HEK293 (cell line): ENCODE results near the gene RPL4.

Experiments used
- CTCF ChIA-PET: fragments of 350-600 bp; formaldehyde crosslinking; extraction: SDS; loops from one replicate; lab custom pipeline; 2021; ENCODE audit warnings: antibody characterized with exemption; lab: Yijun Ruan, JAX
- POLR2A ChIA-PET: fragments of 300-600 bp; formaldehyde crosslinking; extraction: SDS; loops from one replicate; lab custom pipeline; 2020; ENCODE audit warnings: antibody characterized with exemption, inconsistent platforms; lab: Yijun Ruan, JAX
- H3K27ac ChIP-seq: fragments of 200-500 bp; sonication (Bioruptor generic); 2 replicates; pipeline ENCODE4 v1.5.1; 2014; ENCODE audit warnings: low read depth, low read length, control low read depth, inconsistent platforms; ENCODE audit errors: extremely low read depth
- H3K36me3 ChIP-seq, 2 experiments: fragments of 200-500 bp in 1 of 2; sonication (Bioruptor generic) in 1 of 2; 1 replicate in 1 of 2; 2 replicates in 1 of 2; pipeline ENCODE4 v1.5.1; 2014 to 2017; ENCODE audit warnings: inconsistent platforms in 2 of 2, low read length in 2 of 2; ENCODE audit not compliant: control insufficient read depth in 2 of 2, insufficient read depth in 1 of 2
- H3K4me1 ChIP-seq: fragments of 200-500 bp; sonication (Bioruptor generic); 2 replicates; pipeline ENCODE4 v1.5.1; 2014; ENCODE audit warnings: mild to moderate bottlenecking, low read length, inconsistent platforms; ENCODE audit not compliant: control insufficient read depth, insufficient read depth
- H3K4me3 ChIP-seq: 2 replicates; pipeline ENCODE4 v1.5.1; 2011; ENCODE audit warnings: low read depth, mild to moderate bottlenecking, control low read depth, low read length, moderate library complexity
- H3K9me3 ChIP-seq: fragments of 200-500 bp; sonication (Bioruptor generic); 2 replicates; pipeline ENCODE4 v1.5.1; 2014; ENCODE audit warnings: low read depth, low read length, inconsistent platforms; ENCODE audit not compliant: control insufficient read depth, insufficient read depth
- BCL11B ChIP-seq: fragments of 450-650 bp; formaldehyde crosslinking; IDR thresholded peaks from 2 replicates; pipeline ENCODE4 v1.5.1; 2016; ENCODE audit warnings: low read depth, missing biosample characterization, missing genetic modification characterization
- EGR2 ChIP-seq: fragments of 450-650 bp; formaldehyde crosslinking; IDR thresholded peaks from 2 replicates; pipeline ENCODE4 v1.5.1; 2016; ENCODE audit warnings: low read depth, missing biosample characterization, missing genetic modification characterization
- FEZF1 ChIP-seq: fragments of 450-650 bp; formaldehyde crosslinking; IDR thresholded peaks from 2 replicates; pipeline ENCODE4 v1.5.1; 2016; ENCODE audit warnings: missing biosample characterization, missing genetic modification characterization
- GLIS1 ChIP-seq: fragments of 450-650 bp; formaldehyde crosslinking; IDR thresholded peaks from 2 replicates; pipeline ENCODE4 v1.5.1; 2016; ENCODE audit warnings: missing biosample characterization, missing genetic modification characterization
- HIC1 ChIP-seq: fragments of 450-650 bp; formaldehyde crosslinking; IDR thresholded peaks from 2 replicates; pipeline ENCODE4 v1.5.1; 2016; ENCODE audit warnings: missing biosample characterization, missing genetic modification characterization
- MZF1 ChIP-seq: fragments of 450-650 bp; formaldehyde crosslinking; IDR thresholded peaks from 2 replicates; pipeline ENCODE4 v1.5.1; 2017; ENCODE audit warnings: missing biosample characterization, missing genetic modification characterization, borderline replicate concordance
- ZBTB17 ChIP-seq: fragments of 450-650 bp; formaldehyde crosslinking; IDR thresholded peaks from 2 replicates; pipeline ENCODE4 v1.5.1; 2016; ENCODE audit warnings: missing biosample characterization, missing genetic modification characterization
- ZBTB7A ChIP-seq: fragments of 450-650 bp; formaldehyde crosslinking; IDR thresholded peaks from 2 replicates; pipeline ENCODE4 v1.5.1; 2016; ENCODE audit warnings: low read depth, missing biosample characterization, missing genetic modification characterization
- ZBTB8A ChIP-seq: fragments of 450-650 bp; formaldehyde crosslinking; IDR thresholded peaks from 2 replicates; pipeline ENCODE4 v1.5.1; 2016; ENCODE audit warnings: missing biosample characterization, missing genetic modification characterization
- ZFHX2 ChIP-seq: fragments of 450-650 bp; formaldehyde crosslinking; conservative IDR thresholded peaks from 2 replicates; pipeline ENCODE4 v1.5.1; 2016; ENCODE audit warnings: missing biosample characterization, missing genetic modification characterization
- ZNF114 ChIP-seq: fragments of 450-650 bp; formaldehyde crosslinking; IDR thresholded peaks from 2 replicates; pipeline ENCODE4 v1.5.0; 2017; ENCODE audit warnings: missing biosample characterization, missing genetic modification characterization
- ZNF354C ChIP-seq: fragments of 450-650 bp; formaldehyde crosslinking; IDR thresholded peaks from 2 replicates; pipeline ENCODE4 v1.5.1; 2016; ENCODE audit warnings: missing biosample characterization, missing genetic modification characterization, low read depth, borderline replicate concordance
- ZNF416 ChIP-seq: fragments of 450-650 bp; formaldehyde crosslinking; IDR thresholded peaks from 2 replicates; pipeline ENCODE4 v1.5.1; 2016; ENCODE audit warnings: missing biosample characterization, missing genetic modification characterization
- ZNF423 ChIP-seq: fragments of 450-650 bp; formaldehyde crosslinking; IDR thresholded peaks from 2 replicates; pipeline ENCODE4 v1.5.1; 2016; ENCODE audit warnings: missing biosample characterization, missing genetic modification characterization
- ZNF473 ChIP-seq: fragments of 450-650 bp; formaldehyde crosslinking; IDR thresholded peaks from 2 replicates; pipeline ENCODE4 v1.5.1; 2017; ENCODE audit warnings: missing biosample characterization, missing genetic modification characterization
- ZNF623 ChIP-seq: fragments of 450-650 bp; formaldehyde crosslinking; IDR thresholded peaks from 2 replicates; pipeline ENCODE4 v1.5.1; 2016; ENCODE audit warnings: missing biosample characterization, missing genetic modification characterization
- ZNF639 ChIP-seq: fragments of 450-650 bp; formaldehyde crosslinking; IDR thresholded peaks from 2 replicates; pipeline ENCODE4 v1.5.1; 2016; ENCODE audit warnings: missing biosample characterization, missing genetic modification characterization
- ZNF645 ChIP-seq: fragments of 450-650 bp; formaldehyde crosslinking; IDR thresholded peaks from 2 replicates; pipeline ENCODE4; 2016; ENCODE audit warnings: missing biosample characterization, missing genetic modification characterization

The RPL4 gene

GRCh38 chr15:66484539-66485112, 20.0 kb downstream of the RPL4 start:
- ChIA-PET CTCF (interaction anchor here (0.6 to 2.2 kb wide), 4 partner anchors 14 to 1370 kb away, joined by 3 to 12 read pairs (median 4); partner anchors contain the start of genes MAP2K1 and SNAPC5), POLR2A (interaction anchor here (0.6 to 0.7 kb wide), 2 partner anchors 21 to 129 kb away, joined by 3 read pairs; partner anchors contain the start of gene ZWILCH)
- Histone ChIP-seq H3K4me1 (no peaks in the 10 kb centered on the region), H3K27ac (no peak overlapping the region), H3K4me3 (no peak overlapping the region)
- peak; percentile 95 for TF ChIP-seq GLIS1
- no peak for TF ChIP-seq ZNF114 (tag by site-specific recombination)
- no peak for TF ChIP-seq ZNF416 (tag by site-specific recombination)
- TF ChIP-seq, all 188 proteins: peak for 1
- peaks cover 27 to 73% of the 10 kb centered on the region in 2 experiments for H3K36me3 ChIP-seq
- H3K9me3 ChIP-seq, result no peaks in the 10 kb centered on the region

- TF ChIP-seq MZF1 (tag by site-specific recombination) (no peak), ZBTB8A (tag by site-specific recombination) (no peak), ZBTB17 (tag by site-specific recombination) (no peak), ZNF354C (no peak), ZNF473 (tag by site-specific recombination) (no peak), ZNF423 (tag by site-specific recombination) (no peak), HIC1 (0 out of 2 replicates have a peak, but pooled peaks have one; percentile 39), GLIS1 (peak; percentile 55; the same call in 1 of the 2 replicates), ZNF645 (no peak), FEZF1 (peak; percentile 53; the same call in 1 of the 2 replicates)
- Histone ChIP-seq H3K9me3 (no peaks in the 10 kb centered on the region), H3K36me3 (peaks cover 15 to 58% of the 10 kb centered on the region in 2 experiments), H3K27ac (no peak overlapping the region), H3K4me3 (no peak overlapping the region), H3K4me1 (no peaks in the 10 kb centered on the region)
- POLR2A ChIA-PET, result no interaction called here
- CTCF ChIA-PET, result no interaction called here
Measured at GRCh38 chr15:66483131-66483566, 21.5 kb downstream of the RPL4 start.

GRCh38 chr15:66482539-66482938, 22.1 kb downstream of the RPL4 start:
- no peaks in the 10 kb centered on the region for H3K4me1 ChIP-seq
- H3K36me3 ChIP-seq, result peaks cover 15 to 52% of the 10 kb centered on the region in 2 experiments
- no peak overlapping the region for H3K4me3 ChIP-seq
- CTCF ChIA-PET, result interaction anchor here (2.1 kb wide), 1 partner anchor 16 kb away, joined by 10 read pairs; the partner anchor contains the start of gene SNAPC5
- TF ChIP-seq ZBTB7A (tag by site-specific recombination) (no peak), ZBTB8A (tag by site-specific recombination) (no peak), ZNF639 (no peak), EGR2 (tag by site-specific recombination) (peak; percentile 88), BCL11B (tag by site-specific recombination) (no peak), ZNF623 (tag by site-specific recombination) (no peak), ZFHX2 (peak; percentile 85)
- TF ChIP-seq, all 188 proteins: peak for 2
- no peaks in the 10 kb centered on the region for H3K9me3 ChIP-seq
- no peak overlapping the region for H3K27ac ChIP-seq
- POLR2A ChIA-PET, result interaction anchor here (1.1 kb wide), 1 partner anchor 15 kb away, joined by 3 read pairs; the partner anchor contains the start of gene SNAPC5
